ENCODE results near the gene NFAM1. TPM values are rescaled to one million over a fixed set of nuclear protein-coding genes. Genes with fewer than 3 reads are reported as not detected.

The NFAM1 gene
- total and polyA plus RNA-seq, 10 donors: 2.0 to 56.6 (median 30.8) TPM

- no peaks in the 10 kb centered on the region for H3K36me3 ChIP-seq
- TF ChIP-seq POLR2A (IDR thresholded peaks at IDR 0.05): no peak
- TF ChIP-seq CTCF (IDR thresholded peaks at IDR 0.05 in 8 of 11, conservative IDR thresholded peaks at IDR 0.05 in 3 of 11): no peak
- TF ChIP-seq POLR2AphosphoS5 (IDR thresholded peaks at IDR 0.05): no peak
- 77 to 84% (median 82%) methylated on average over 20 to 27 of the region's 27 CpGs for WGBS, 5 donors
- peaks cover 0 to 72% (median 9%) of the 10 kb centered on the region in 7 donors for H3K27me3 ChIP-seq (replicated peaks in 1 of 7)
- peak overlapping the region in 3 of 8 donors; percentile 3 to 97 (median 84) for H3K27ac ChIP-seq
- DNase-seq: no peak
- H3K4me3 ChIP-seq: no peak overlapping the region
- H3K4me1 ChIP-seq: peaks cover 15 to 97% (median 49%) of the 10 kb centered on the region in 6 donors
- H3K9me3 ChIP-seq: no peaks in the 10 kb centered on the region
- intact Hi-C loops (cut with DNase I; ENCODE audit: low total_unique reads): no loop called here
Observed at GRCh38 chr22:42433754-42434682, 1.8 kb upstream of the NFAM1 start.

GRCh38 chr22:42432818-42433217 is 615 bp upstream of the NFAM1 start:
- H3K27ac ChIP-seq: peak overlapping the region in 7 of 8 donors; percentile 80 to 97 (median 89)
- no peak for DNase-seq
- H3K4me1 ChIP-seq: peaks cover 10 to 97% (median 45%) of the 10 kb centered on the region in 6 donors
- no peak for TF ChIP-seq POLR2AphosphoS5 (IDR thresholded peaks at IDR 0.05)
- no peak for TF ChIP-seq CTCF (IDR thresholded peaks at IDR 0.05 in 8 of 11, conservative IDR thresholded peaks at IDR 0.05 in 3 of 11)
- no peak for TF ChIP-seq POLR2A (IDR thresholded peaks at IDR 0.05)
- peak overlapping the region in 2 of 8 donors; percentile 49 to 69 for H3K4me3 ChIP-seq
- peaks cover 0 to 8% (median 0%) of the 10 kb centered on the region in 6 donors for H3K36me3 ChIP-seq
- intact Hi-C loops (cut with DNase I; ENCODE audit: low total_unique reads): no loop called here
- no peaks in the 10 kb centered on the region for H3K9me3 ChIP-seq
- 74 to 85% (median 82%) methylated on average over 7 to 8 of the region's 8 CpGs for WGBS, 5 donors
- H3K27me3 ChIP-seq (replicated peaks in 1 of 7): peaks cover 0 to 83% (median 9%) of the 10 kb centered on the region in 7 donors

- intact Hi-C loops (cut with DNase I; ENCODE audit: low total_unique reads): no loop called here
- no peak for DNase-seq
- no peak for TF ChIP-seq POLR2AphosphoS5 (IDR thresholded peaks at IDR 0.05)
- no peak for TF ChIP-seq POLR2A (IDR thresholded peaks at IDR 0.05)
- no peak for TF ChIP-seq CTCF (IDR thresholded peaks at IDR 0.05 in 8 of 11, conservative IDR thresholded peaks at IDR 0.05 in 3 of 11)
- peaks cover 0 to 21% (median 0%) of the 10 kb centered on the region in 6 donors for H3K36me3 ChIP-seq
- peaks cover 0 to 94% (median 9%) of the 10 kb centered on the region in 7 donors for H3K27me3 ChIP-seq (replicated peaks in 1 of 7)
- WGBS, 5 donors: 39 to 58% (median 48%) methylated on average over 3 to 17 of the region's 17 CpGs
- H3K27ac ChIP-seq: peak overlapping the region in 7 of 8 donors; percentile 80 to 97 (median 89)
- H3K9me3 ChIP-seq: no peaks in the 10 kb centered on the region
- peaks cover 3 to 97% (median 36%) of the 10 kb centered on the region in 6 donors for H3K4me1 ChIP-seq
- H3K4me3 ChIP-seq: peak overlapping the region in 7 of 8 donors; percentile 29 to 69 (median 41)
Observed at GRCh38 chr22:42431401-42432019, 693 bp downstream of the NFAM1 start.
